Left ventricle myocardium superior (tissue), 1 donor: Measurements from ENCODE around the gene ZAR1. TPM values are rescaled to one million over a fixed set of nuclear protein-coding genes. Genes with fewer than 3 reads are reported as not detected.

ENCODE experiments used
- total RNA-seq: library from RNA; stranded (reverse); fragmentation: NEBNext Ultra II Directional; extraction: Animal tissue kit (Norgen Biotek cat#: 25700); gene quantifications from one replicate; pipeline ENCODE4 v1.2.1, GENCODE V29; 2021
- donor health status: DM: no; HTN: yes; CAD: no; lungs with severe emphysema.

ZAR1 gene
- total RNA-seq, 1 donor from 2014 or later = not detected

Other genes starting within 250 kb of the ZAR1 start
- gene TEC, start 220.4 kb upstream of the ZAR1 start, total RNA-seq = 2.2 TPM
- 122 TPM for gene SLAIN2, start 148.7 kb upstream of the ZAR1 start, total RNA-seq
- gene SLC10A4, start 6.9 kb upstream of the ZAR1 start, total RNA-seq = not detected